ENCODE data around the gene SCO2. TPM values are rescaled to one million over a fixed set of nuclear protein-coding genes. Genes with fewer than 3 reads are reported as not detected.

SCO2 gene
- total RNA-seq, 1 experiment from 2014 or later: 3.0 TPM

- TF ChIP-seq EZH2 (IDR thresholded peaks at IDR 0.05; ENCODE audit: low read depth): no peak
- no peak for TF ChIP-seq CTCF (conservative IDR thresholded peaks at IDR 0.05)
- peak; percentile 71 for DNase-seq
- H3K27me3 ChIP-seq (ENCODE audit: insufficient read depth, low read depth): no peaks in the 10 kb centered on the region
- peak overlapping the region; percentile 87 for H3K4me3 ChIP-seq
- H3K4me1 ChIP-seq (replicated peaks; ENCODE audit: insufficient read depth): peaks cover 26% of the 10 kb centered on the region
- peak overlapping the region; percentile 60 for H3K27ac ChIP-seq
- no peaks in the 10 kb centered on the region for H3K9me2 ChIP-seq (ENCODE audit: insufficient read depth)
- H4K20me1 ChIP-seq (ENCODE audit: insufficient read depth): no peaks in the 10 kb centered on the region
- no peaks in the 10 kb centered on the region for H3K79me2 ChIP-seq (ENCODE audit: low read depth)
- CTCF ChIA-PET: interaction anchor here (1.3 kb wide), 1 partner anchor 32 kb away, joined by 5 read pairs; the partner anchor contains the start of gene SYCE3
- H2AFZ ChIP-seq: peak overlapping the region; percentile 78
- intact Hi-C loops (cut with micrococcal nuclease; ENCODE audit: unreplicated experiment): loop anchor here (1.0 to 2.0 kb wide), 2 partner anchors 8 to 32 kb away; partner anchors contain the start of gene SYCE3
- POLR2A ChIA-PET (ENCODE audit: unreplicated experiment): no interaction called here
- peaks cover 59% of the 10 kb centered on the region for H3F3A ChIP-seq (ENCODE audit: insufficient read depth, low read depth)
- no peaks in the 10 kb centered on the region for H3K36me3 ChIP-seq (ENCODE audit: low read depth)
- H3K9me3 ChIP-seq (ENCODE audit: insufficient read depth, low read depth): no peaks in the 10 kb centered on the region
- H3K4me2 ChIP-seq: peak overlapping the region; percentile 85
- TSS peak; percentile 49 for BruUV-seq (replicated peaks)
These were observed 5.6 kb upstream of the SCO2 start for GRCh38 chr22:50530877-50531545.

- CTCF ChIA-PET: no interaction called here
- DNase-seq: no peak
These were observed 5.1 kb upstream of the SCO2 start for GRCh38 chr22:50530580-50530876.

GRCh38 chr22:50529897-50530579 lies 4.6 kb upstream of the SCO2 start, which contains the start of gene TYMP:
Gene TYMP (minus strand): TSS chr22:50530012. CDS start chr22:50529709, 303 bp downstream.
- POLR2A ChIA-PET (ENCODE audit: unreplicated experiment): no interaction called here
- H3K9me2 ChIP-seq (ENCODE audit: insufficient read depth): no peaks in the 10 kb centered on the region
- no peak for TF ChIP-seq EZH2 (IDR thresholded peaks at IDR 0.05; ENCODE audit: low read depth)
- no peak for TF ChIP-seq CTCF (conservative IDR thresholded peaks at IDR 0.05)
- H3F3A ChIP-seq (ENCODE audit: insufficient read depth, low read depth): peaks cover 64% of the 10 kb centered on the region
- no peaks in the 10 kb centered on the region; the same call in 1 of the 2 replicates for H3K79me2 ChIP-seq (ENCODE audit: low read depth)
- H3K4me1 ChIP-seq (replicated peaks; ENCODE audit: insufficient read depth): peaks cover 26% of the 10 kb centered on the region
- no peaks in the 10 kb centered on the region for H3K36me3 ChIP-seq (ENCODE audit: low read depth)
- peak within 1 kb of the TSS; percentile 87 for H3K4me3 ChIP-seq
- H2AFZ ChIP-seq: peak within 1 kb of the TSS; percentile 78; the same call in 1 of the 2 replicates
- peak within 1 kb of the TSS; percentile 60 for H3K27ac ChIP-seq
- H3K4me2 ChIP-seq: peak within 1 kb of the TSS; percentile 85
- no TSS peak for BruUV-seq (replicated peaks)
- H3K27me3 ChIP-seq (ENCODE audit: insufficient read depth, low read depth): no peaks in the 10 kb centered on the region
- peak in 1 of 2 experiments; percentile 66 for DNase-seq
- no peaks in the 10 kb centered on the region for H3K9me3 ChIP-seq (ENCODE audit: insufficient read depth, low read depth)
- no peaks in the 10 kb centered on the region for H4K20me1 ChIP-seq (ENCODE audit: insufficient read depth)
- CTCF ChIA-PET: no interaction called here
- intact Hi-C loops (cut with micrococcal nuclease; ENCODE audit: unreplicated experiment): loop anchor here (1.0 to 2.0 kb wide), 2 partner anchors 9 to 33 kb away; partner anchors contain the start of gene SYCE3

More at GRCh38 chr22:50530580-50530876, 5.1 kb upstream of the SCO2 start:
- Histone ChIP-seq H3K27ac (peak overlapping the region; percentile 60), H3K4me1 (replicated peaks; ENCODE audit: insufficient read depth) (peaks cover 26% of the 10 kb centered on the region), H3K4me3 (peak overlapping the region; percentile 87), H3K9me2 (ENCODE audit: insufficient read depth) (no peaks in the 10 kb centered on the region), H2AFZ (peak overlapping the region; percentile 78; the same call in 1 of the 2 replicates), H3K4me2 (peak overlapping the region; percentile 85), H3K9me3 (ENCODE audit: insufficient read depth, low read depth) (no peaks in the 10 kb centered on the region), H4K20me1 (ENCODE audit: insufficient read depth) (no peaks in the 10 kb centered on the region), H3K79me2 (ENCODE audit: low read depth) (no peaks in the 10 kb centered on the region), H3F3A (ENCODE audit: insufficient read depth, low read depth) (peaks cover 64% of the 10 kb centered on the region), H3K27me3 (ENCODE audit: insufficient read depth, low read depth) (no peaks in the 10 kb centered on the region), H3K36me3 (ENCODE audit: low read depth) (no peaks in the 10 kb centered on the region)
- TF ChIP-seq CTCF (conservative IDR thresholded peaks at IDR 0.05): no peak
- no peak for TF ChIP-seq EZH2 (IDR thresholded peaks at IDR 0.05; ENCODE audit: low read depth)
- POLR2A ChIA-PET (ENCODE audit: unreplicated experiment): no interaction called here
- intact Hi-C loops (cut with micrococcal nuclease; ENCODE audit: unreplicated experiment): loop anchor here (1.0 to 2.0 kb wide), 2 partner anchors 9 to 32 kb away; partner anchors contain the start of gene SYCE3
- no TSS peak for BruUV-seq (replicated peaks)
